H1 (cell line): ENCODE data around the gene MAOB. TPM values are rescaled to one million over a fixed set of nuclear protein-coding genes. Genes with fewer than 3 reads are reported as not detected.

ENCODE experiments used
- CTCF ChIA-PET: fragments of 300-600 bp; sonication (Branson Sonifier 250); formaldehyde crosslinking; loops from one replicate; lab custom pipeline; 2021; ENCODE audit not compliant: partially characterized antibody; lab: Charles Lee
- POLR2A ChIA-PET: fragments of 300-600 bp; sonication (Branson Sonifier 250); formaldehyde crosslinking; loops from one replicate; lab custom pipeline; 2021; ENCODE audit warnings: inconsistent platforms; ENCODE audit not compliant: partially characterized antibody; lab: Charles Lee
- DNase-seq, 2 experiments: peaks; one replicate each; pipeline versions ENCODE4 v3.0.0 to v3.0.0-alpha.2; 2010 to 2022; ENCODE audit warnings: low spot score in 2 of 2, low read depth in 1 of 2, mixed read lengths in 1 of 2
- FAIRE-seq: peaks from 2 replicates; lab custom pipeline; 2011; peaks lifted over from hg19 to GRCh38; lab: Jason Lieb, UNC
- H2AFZ ChIP-seq: 2 replicates; pipeline ENCODE4 v1.8.1; 2012; ENCODE audit warnings: low read length, inconsistent platforms
- H2AK5ac ChIP-seq: 2 replicates; pipeline ENCODE4 v1.6.1; 2013; ENCODE audit warnings: low read depth, low read length
- H2BK120ac ChIP-seq: replicated peaks from 2 replicates; pipeline ENCODE3; 2013; ENCODE audit warnings: low read depth, low read length, inconsistent platforms
- H2BK12ac ChIP-seq: 2 replicates; pipeline ENCODE4 v1.6.1; 2013; ENCODE audit warnings: low read depth, low read length
- H2BK15ac ChIP-seq: 2 replicates; pipeline ENCODE4 v1.6.1; 2013; ENCODE audit warnings: low read length
- H2BK20ac ChIP-seq: 2 replicates; pipeline ENCODE4 v1.6.1; 2013; ENCODE audit warnings: low read length
- H2BK5ac ChIP-seq: 2 replicates; pipeline ENCODE4 v1.6.1; 2013; ENCODE audit warnings: low read depth, low read length
- H3K14ac ChIP-seq: 2 replicates; pipeline ENCODE4 v1.6.1; 2013; ENCODE audit warnings: inconsistent platforms; ENCODE audit not compliant: insufficient read length
- H3K18ac ChIP-seq: 2 replicates; pipeline ENCODE4 v1.6.1; 2013; ENCODE audit warnings: low read length; ENCODE audit errors: extremely low read depth
- H3K23ac ChIP-seq: 2 replicates; pipeline ENCODE4 v1.6.1; 2013; ENCODE audit warnings: inconsistent platforms; ENCODE audit not compliant: insufficient read length
- H3K23me2 ChIP-seq: 2 replicates; pipeline ENCODE4 v1.6.1; 2013; ENCODE audit warnings: low read depth, low read length
- H3K27ac ChIP-seq: 2 replicates; pipeline ENCODE4 v1.6.1; 2011; ENCODE audit warnings: low read depth, low read length, inconsistent platforms
- H3K27me3 ChIP-seq, 4 experiments: replicated peaks in 1 of 4; 1 replicate in 1 of 4; 2 replicates in 3 of 4; pipeline versions ENCODE4 v1.6.1 to v1.8.1; 2011 to 2013; ENCODE audit warnings: low read length in 3 of 4, mild to moderate bottlenecking in 3 of 4, inconsistent platforms in 2 of 4, mixed read lengths in 2 of 4, moderate library complexity in 1 of 4; ENCODE audit not compliant: control insufficient read depth in 3 of 4, insufficient read depth in 3 of 4; ENCODE audit errors: extremely low read depth in 1 of 4
- H3K36me3 ChIP-seq, 4 experiments: 2 replicates each; pipeline versions ENCODE4 v1.6.1 to v1.8.1; 2011 to 2013; ENCODE audit warnings: mild to moderate bottlenecking in 4 of 4, low read length in 3 of 4, moderate library complexity in 2 of 4, control low read depth in 1 of 4, inconsistent platforms in 1 of 4; ENCODE audit not compliant: insufficient read depth in 4 of 4, control insufficient read depth in 2 of 4
- H3K4ac ChIP-seq: replicated peaks from 2 replicates; pipeline ENCODE3; 2013; ENCODE audit warnings: low read length, low read depth, mixed read lengths, inconsistent platforms; ENCODE audit not compliant: insufficient read length
- H3K4me1 ChIP-seq, 4 experiments: replicated peaks in 1 of 4; 1 replicate in 1 of 4; 2 replicates in 3 of 4; pipeline versions ENCODE4 v1.6.1 to v1.8.1; 2011 to 2013; ENCODE audit warnings: low read length in 3 of 4, inconsistent platforms in 2 of 4, mixed read lengths in 1 of 4; ENCODE audit not compliant: insufficient read depth in 4 of 4, control insufficient read depth in 3 of 4
- H3K4me2 ChIP-seq, 2 experiments: 2 replicates each; pipeline versions ENCODE4 v1.6.1 to v1.8.1; 2011 to 2013; ENCODE audit warnings: low read depth in 2 of 2, low read length in 2 of 2, control low read depth in 1 of 2, inconsistent platforms in 1 of 2, mild to moderate bottlenecking in 1 of 2; ENCODE audit not compliant: insufficient read depth in 1 of 2
- H3K4me3 ChIP-seq, 4 experiments: fragments of 200-600, 300-600 bp in 1 of 4; sonication (generic), shearing (Covaris generic), sonication (Bioruptor Twin) in 1 of 4; 2 replicates each; pipeline versions ENCODE4 v1.5.1 to v1.8.1; 2011 to 2016; ENCODE audit warnings: low read length in 4 of 4, low read depth in 3 of 4, control low read depth in 2 of 4, inconsistent platforms in 2 of 4, mild to moderate bottlenecking in 2 of 4, mixed read lengths in 1 of 4, moderate library complexity in 1 of 4; ENCODE audit not compliant: insufficient read depth in 2 of 4; ENCODE audit errors: extremely low read depth in 1 of 4
- H3K56ac ChIP-seq: replicated peaks from 2 replicates; pipeline ENCODE3; 2013; ENCODE audit warnings: low read depth, mild to moderate bottlenecking, mixed read lengths, low read length, inconsistent platforms; ENCODE audit not compliant: insufficient read length
- H3K79me1 ChIP-seq: 2 replicates; pipeline ENCODE4 v1.6.1; 2013; ENCODE audit warnings: low read depth, low read length, control low read depth
- H3K79me2 ChIP-seq, 2 experiments: 2 replicates each; pipeline versions ENCODE4 v1.6.1 to v1.8.1; 2012 to 2013; ENCODE audit warnings: low read length in 2 of 2, mild to moderate bottlenecking in 2 of 2, inconsistent platforms in 1 of 2; ENCODE audit not compliant: insufficient read depth in 2 of 2, control insufficient read depth in 1 of 2
- H3K9ac ChIP-seq, 4 experiments: replicated peaks in 1 of 4; 1 replicate in 1 of 4; 2 replicates in 3 of 4; pipeline versions ENCODE4 v1.6.1 to v1.8.1; 2011 to 2013; ENCODE audit warnings: low read depth in 3 of 4, low read length in 3 of 4, control low read depth in 2 of 4, mild to moderate bottlenecking in 2 of 4, moderate library complexity in 2 of 4, inconsistent platforms in 1 of 4; ENCODE audit errors: extremely low read depth in 1 of 4
- H3K9me3 ChIP-seq, 2 experiments: 2 replicates each; pipeline versions ENCODE4 v1.6.1 to v1.8.1; 2012 to 2013; ENCODE audit warnings: mild to moderate bottlenecking in 2 of 2, moderate library complexity in 2 of 2, control low read depth in 1 of 2, inconsistent platforms in 1 of 2, low read depth in 1 of 2, low read length in 1 of 2, mixed read lengths in 1 of 2; ENCODE audit not compliant: insufficient read depth in 2 of 2
- H4K20me1 ChIP-seq, 2 experiments: replicated peaks in 1 of 2; 2 replicates each; pipeline versions ENCODE3 to v1.8.1; 2011 to 2013; ENCODE audit warnings: inconsistent platforms in 2 of 2, low read length in 2 of 2, mild to moderate bottlenecking in 1 of 2; ENCODE audit not compliant: insufficient read depth in 2 of 2, control insufficient read depth in 1 of 2
- H4K5ac ChIP-seq: 2 replicates; pipeline ENCODE4 v1.6.1; 2013; ENCODE audit warnings: low read length, low read depth, mixed read lengths, inconsistent platforms; ENCODE audit not compliant: insufficient read length
- H4K8ac ChIP-seq: 2 replicates; pipeline ENCODE4 v1.8.0; 2013; ENCODE audit warnings: mild to moderate bottlenecking, moderate library complexity, low read length, inconsistent platforms; ENCODE audit not compliant: insufficient read depth; ENCODE audit errors: extremely low read depth
- H4K91ac ChIP-seq: replicated peaks from 2 replicates; pipeline ENCODE3; 2013; ENCODE audit warnings: low read length, mixed read lengths, inconsistent platforms; ENCODE audit not compliant: insufficient read length
- BACH1 ChIP-seq: IDR thresholded peaks from 2 replicates; pipeline ENCODE4 v1.6.1; 2012; ENCODE audit warnings: low read length, improper control_type of control experiment
- CREB1 ChIP-seq: IDR thresholded peaks from 2 replicates; pipeline ENCODE4 v1.6.1; 2012; ENCODE audit warnings: inconsistent platforms
- EZH2 ChIP-seq: fragments of 200-600 bp; sonication (generic); IDR thresholded peaks from 2 replicates; pipeline ENCODE4 v1.7.1; 2012; ENCODE audit warnings: low read depth, mild to moderate bottlenecking, moderate library complexity, low read length, inconsistent platforms; ENCODE audit not compliant: severe bottlenecking
- JUND ChIP-seq: IDR thresholded peaks from 2 replicates; pipeline ENCODE4 v1.6.1; 2011; ENCODE audit warnings: mild to moderate bottlenecking, improper control_type of control experiment, low read length
- MAFK ChIP-seq: IDR thresholded peaks from 2 replicates; pipeline ENCODE4 v1.6.1; 2012; ENCODE audit warnings: low read depth, mild to moderate bottlenecking, improper control_type of control experiment, low read length
- RAD21 ChIP-seq, 2 experiments: IDR thresholded peaks in 1 of 2; conservative IDR thresholded peaks in 1 of 2; 2 replicates each; pipeline ENCODE4 v1.6.1; 2011; ENCODE audit warnings: low read depth in 2 of 2, low read length in 2 of 2, improper control_type of control experiment in 1 of 2, inconsistent platforms in 1 of 2, mild to moderate bottlenecking in 1 of 2, moderate library complexity in 1 of 2
- RBBP5 ChIP-seq: IDR thresholded peaks from 2 replicates; pipeline ENCODE4 v1.7.1; 2012; ENCODE audit warnings: low read depth, mild to moderate bottlenecking, inconsistent platforms, low read length, moderate library complexity, borderline replicate concordance
- SIRT6 ChIP-seq: IDR thresholded peaks from one replicate; pipeline ENCODE4 v1.7.1; 2012; ENCODE audit warnings: low read length, inconsistent platforms
- TAF7 ChIP-seq: optimal IDR thresholded peaks from 2 replicates; pipeline ENCODE3; 2011; ENCODE audit warnings: low read depth, mild to moderate bottlenecking, inconsistent platforms, low read length, moderate library complexity, borderline replicate concordance
- USF2 ChIP-seq: IDR thresholded peaks from 2 replicates; pipeline ENCODE4 v1.6.1; 2011; ENCODE audit warnings: low read length, improper control_type of control experiment
- WGBS, 2 experiments: shearing (Covaris generic) in 1 of 2; methylation state at CpG; one replicate each; pipeline versions ENCODE4 v1.1.6 to v1.1.7; 2013 to 2015; ENCODE audit warnings: low lambda C conversion rate in 2 of 2, mixed read lengths in 2 of 2, inconsistent platforms in 1 of 2, low coverage in 1 of 2, missing lambda C conversion rate in 1 of 2; ENCODE audit not compliant: insufficient replicate concordance in 2 of 2, insufficient coverage in 1 of 2, insufficient read length in 1 of 2; ENCODE audit errors: extremely low coverage in 1 of 2, missing lambda C conversion rate in 1 of 2; 5-methylcytosine and 5-hydroxymethylcytosine counted together
- polyA plus RNA-seq, 7 experiments: library from polyadenylated mRNA; depleted of rRNA in 3 of 7; stranded (reverse) in 5 of 7; unstranded in 2 of 7; fragments of >200 nt in 5 of 7; fragments of 200-250 nt in 2 of 7; gene quantifications; 1 replicate in 5 of 7; 2 replicates in 1 of 7; 4 replicates in 1 of 7; pipeline versions ENCODE4 v1.2.1 to v1.2.3, GENCODE V29; 2011 to 2013; ENCODE audit warnings: missing spikeins in 2 of 7, mixed read lengths in 2 of 7
- total RNA-seq: library from RNA; stranded (reverse); fragmentation: NEBNext Ultra II Directional; extraction: Animal tissue kit (Norgen Biotek cat#: 25700); gene quantifications from 2 replicates; pipeline ENCODE4 v1.2.1, GENCODE V29; 2021
- TF ChIP-seq, protein P1 (sequence below): IDR thresholded peaks from 2 replicates; pipeline ENCODE4 v1.6.1; 2012; ENCODE audit warnings: inconsistent platforms

MAOB gene
- total and polyA plus RNA-seq, 2 of the 8 experiments (the other 6 are each of a cell fraction or from before 2014, with no cell fraction given) = 0.73 to 1.1 TPM

GRCh38 chrX:43745938-43746721, 136.1 kb downstream of the MAOB start:
- H3K18ac ChIP-seq = no peak overlapping the region
- no peak overlapping the region for H4K8ac ChIP-seq
- H2AK5ac ChIP-seq = no peak overlapping the region
- DNase-seq (no peak), FAIRE-seq (no peak)
- H2BK120ac ChIP-seq = no peak overlapping the region
- no peaks in the 10 kb centered on the region for H4K20me1 ChIP-seq
- H3K4ac ChIP-seq = no peak overlapping the region
- H3K4me2 ChIP-seq = no peak overlapping the region
- no peak overlapping the region for H2AFZ ChIP-seq
- no peak overlapping the region for H4K91ac ChIP-seq
- H3K79me2 ChIP-seq = no peaks in the 10 kb centered on the region
- H2BK15ac ChIP-seq = no peak overlapping the region
- H3K27me3 ChIP-seq = no peaks in the 10 kb centered on the region
- no peaks in the 10 kb centered on the region for H3K79me1 ChIP-seq
- ChIA-PET CTCF (interaction anchor here (0.9 to 1.1 kb wide), 2 partner anchors 181 to 187 kb away, joined by 3 read pairs; no protein-coding TSS in a partner anchor), POLR2A (no interaction called here)
- no peak overlapping the region for H2BK20ac ChIP-seq
- H3K9ac ChIP-seq = no peak overlapping the region
- no peak overlapping the region for H3K56ac ChIP-seq
- no peak overlapping the region for H3K14ac ChIP-seq
- no peak overlapping the region for H3K4me3 ChIP-seq
- H3K23me2 ChIP-seq = no peaks in the 10 kb centered on the region
- no peak overlapping the region for H4K5ac ChIP-seq
- no peak overlapping the region for H2BK5ac ChIP-seq
- no peak overlapping the region for H3K27ac ChIP-seq
- no peaks in the 10 kb centered on the region for H3K36me3 ChIP-seq
- 88% methylated on average over 6 of the region's 6 CpGs; no CpG with 5 or more reads in 1 of the 2 experiments for WGBS, 2 experiments
- no peak overlapping the region for H3K23ac ChIP-seq
- H3K4me1 ChIP-seq = no peaks in the 10 kb centered on the region
- H2BK12ac ChIP-seq = no peak overlapping the region
- H3K9me3 ChIP-seq = no peaks in the 10 kb centered on the region
- TF ChIP-seq JUND = no peak
- TF ChIP-seq, protein P1, sequence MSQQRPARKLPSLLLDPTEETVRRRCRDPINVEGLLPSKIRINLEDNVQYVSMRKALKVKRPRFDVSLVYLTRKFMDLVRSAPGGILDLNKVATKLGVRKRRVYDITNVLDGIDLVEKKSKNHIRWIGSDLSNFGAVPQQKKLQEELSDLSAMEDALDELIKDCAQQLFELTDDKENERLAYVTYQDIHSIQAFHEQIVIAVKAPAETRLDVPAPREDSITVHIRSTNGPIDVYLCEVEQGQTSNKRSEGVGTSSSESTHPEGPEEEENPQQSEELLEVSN = no peak
- TF ChIP-seq CREB1 = no peak
- no peak for TF ChIP-seq SIRT6
- TF ChIP-seq EZH2 = no peak
- TF ChIP-seq RAD21 (IDR thresholded peaks at IDR 0.05 in 1 of 2, conservative IDR thresholded peaks at IDR 0.05 in 1 of 2; ENCODE audit: low read depth in 2 of 2, low read length in 2 of 2) = no peak
- no peak for TF ChIP-seq TAF7
- no peak for TF ChIP-seq MAFK
- TF ChIP-seq RBBP5 = no peak
- TF ChIP-seq BACH1 = no peak
- TF ChIP-seq USF2 = no peak
